Measurements from ENCODE around the gene CREG1.

Gene CREG1

GRCh38 chr1:167532964-167533824, 20.4 kb downstream of the CREG1 start:
- no peak for TF ChIP-seq CTCF (IDR thresholded peaks at IDR 0.05; ENCODE audit: low read depth, low read length, poor library complexity, severe bottlenecking)
- no peak for TF ChIP-seq EZH2phosphoT487 (IDR thresholded peaks at IDR 0.05; ENCODE audit: borderline replicate concordance, low read length)
- H4K20me1 ChIP-seq (ENCODE audit: control insufficient read depth, insufficient read depth, low read depth, low read length): no peaks in the 10 kb centered on the region
- no peaks in the 10 kb centered on the region for H3K9me2 ChIP-seq (replicated peaks; ENCODE audit: control insufficient read depth, low read length)
- H3K4me1 ChIP-seq (ENCODE audit: control insufficient read depth, low read length): peaks cover 8% of the 10 kb centered on the region
- no peaks in the 10 kb centered on the region for H3K79me2 ChIP-seq (ENCODE audit: control insufficient read depth, low read length)
- H3F3A ChIP-seq (ENCODE audit: control insufficient read depth, insufficient read depth): peaks cover 3% of the 10 kb centered on the region; the same call in 1 of the 2 replicates
- H3K4me3 ChIP-seq (ENCODE audit: low read length): no peak overlapping the region
- H3K27ac ChIP-seq (ENCODE audit: low read depth, low read length): no peak overlapping the region
- no peak overlapping the region for H3K4me2 ChIP-seq (ENCODE audit: low read length)
- H3K36me3 ChIP-seq (ENCODE audit: control insufficient read depth, low read length): no peaks in the 10 kb centered on the region
- no peaks in the 10 kb centered on the region; the same call in 1 of the 2 replicates for H3K27me3 ChIP-seq (ENCODE audit: control insufficient read depth, low read length)
- H3K9me3 ChIP-seq (ENCODE audit: control insufficient read depth, insufficient read depth, low read length): no peaks in the 10 kb centered on the region

GRCh38 chr1:167532375-167532774, 21.2 kb downstream of the CREG1 start:
- Histone ChIP-seq H3K4me2 (ENCODE audit: low read length) (no peak overlapping the region), H3K27ac (ENCODE audit: low read depth, low read length) (no peak overlapping the region)

GRCh38 chr1:167529829-167530474, 23.6 kb downstream of the CREG1 start:
- no peaks in the 10 kb centered on the region for H3K36me3 ChIP-seq (ENCODE audit: control insufficient read depth, low read length)
- H3K9me3 ChIP-seq (ENCODE audit: control insufficient read depth, insufficient read depth, low read length): no peaks in the 10 kb centered on the region
- no peaks in the 10 kb centered on the region; the same call in 1 of the 2 replicates for H3K27me3 ChIP-seq (ENCODE audit: control insufficient read depth, low read length)
- H3K4me2 ChIP-seq (ENCODE audit: low read length): no peak overlapping the region
- no peaks in the 10 kb centered on the region for H4K20me1 ChIP-seq (ENCODE audit: control insufficient read depth, insufficient read depth, low read depth, low read length)
- no peaks in the 10 kb centered on the region for H3K79me2 ChIP-seq (ENCODE audit: control insufficient read depth, low read length)
- TF ChIP-seq CTCF (IDR thresholded peaks at IDR 0.05; ENCODE audit: low read depth, low read length, poor library complexity, severe bottlenecking): no peak
- TF ChIP-seq EZH2phosphoT487 (IDR thresholded peaks at IDR 0.05; ENCODE audit: borderline replicate concordance, low read length): no peak
- no peak overlapping the region for H3K4me3 ChIP-seq (ENCODE audit: low read length)
- H3K27ac ChIP-seq (ENCODE audit: low read depth, low read length): no peak overlapping the region
- H3F3A ChIP-seq (ENCODE audit: control insufficient read depth, insufficient read depth): no peaks in the 10 kb centered on the region
- H3K4me1 ChIP-seq (ENCODE audit: control insufficient read depth, low read length): peaks cover 3% of the 10 kb centered on the region; the same call in 1 of the 2 replicates
- H3K9me2 ChIP-seq (replicated peaks; ENCODE audit: control insufficient read depth, low read length): no peaks in the 10 kb centered on the region

More at GRCh38 chr1:167532375-167532774, 21.2 kb downstream of the CREG1 start:
- TF ChIP-seq EZH2phosphoT487 (IDR thresholded peaks at IDR 0.05; ENCODE audit: borderline replicate concordance, low read length) (no peak), CTCF (IDR thresholded peaks at IDR 0.05; ENCODE audit: low read depth, low read length, poor library complexity, severe bottlenecking) (no peak)
- Histone ChIP-seq H3K36me3 (ENCODE audit: control insufficient read depth, low read length) (no peaks in the 10 kb centered on the region), H3K4me3 (ENCODE audit: low read length) (no peak overlapping the region), H3K4me1 (ENCODE audit: control insufficient read depth, low read length) (peaks cover 8% of the 10 kb centered on the region), H3K79me2 (ENCODE audit: control insufficient read depth, low read length) (no peaks in the 10 kb centered on the region), H3K9me3 (ENCODE audit: control insufficient read depth, insufficient read depth, low read length) (no peaks in the 10 kb centered on the region), H3K9me2 (replicated peaks; ENCODE audit: control insufficient read depth, low read length) (no peaks in the 10 kb centered on the region), H3K27me3 (ENCODE audit: control insufficient read depth, low read length) (no peaks in the 10 kb centered on the region; the same call in 1 of the 2 replicates), H4K20me1 (ENCODE audit: control insufficient read depth, insufficient read depth, low read depth, low read length) (no peaks in the 10 kb centered on the region), H3F3A (ENCODE audit: control insufficient read depth, insufficient read depth) (peaks cover 3% of the 10 kb centered on the region; the same call in 1 of the 2 replicates)
